Left lung (tissue), 10 donors: ENCODE measurements around the gene TNF. TPM values are rescaled to one million over a fixed set of nuclear protein-coding genes. Genes with fewer than 3 reads are reported as not detected.
"Not testable (repeated sequence)": the region's sequence is repeated elsewhere in the genome, so short reads cannot be mapped to it uniquely, and the experiment has no call there.

Experiments
- ATAC-seq: fragments of 200-7000 bp; cut with Tn5 transposase; one replicate; pipeline ENCODE4 v1.9.1; 2020; ENCODE audit warnings: moderate library complexity
- DNase-seq, 4 donors: peaks; one replicate each; pipeline ENCODE4 v3.0.0-alpha.2; 2013 to 2020
- H3K27ac ChIP-seq, 2 donors: fragments of 200-600 bp; sonication (generic) in 1 of 2; one replicate each; pipeline versions ENCODE4 v1.5.0 to v1.8.0; 2020 to 2021
- H3K27me3 ChIP-seq, 2 donors: fragments of 200-600 bp; sonication (generic) in 1 of 2; one replicate each; pipeline versions ENCODE4 v1.5.0 to v1.8.0; 2020 to 2021
- H3K36me3 ChIP-seq, 2 donors: fragments of 200-600 bp; sonication (generic) in 1 of 2; one replicate each; pipeline versions ENCODE4 v1.5.0 to v1.8.0; 2020 to 2021
- H3K4me1 ChIP-seq, 2 donors: fragments of 200-600 bp; one replicate each; pipeline ENCODE4 v1.8.0; 2021
- H3K4me3 ChIP-seq, 2 donors: fragments of 200-600 bp; sonication (generic) in 1 of 2; one replicate each; pipeline versions ENCODE4 v1.5.0 to v1.8.0; 2020 to 2021; ENCODE audit warnings: mild to moderate bottlenecking in 1 of 2
- H3K9me3 ChIP-seq, 2 donors: fragments of 200-600 bp; sonication (generic) in 1 of 2; one replicate each; pipeline versions ENCODE4 v1.5.0 to v1.8.0; 2020 to 2021
- intact Hi-C, 2 donors: fragments of 100-400 bp; cut with DNase I; formaldehyde crosslinking; loops; one replicate each; pipeline versions ENCODE4 v1.11.2 to v1.14.2; 2022
- polyA plus RNA-seq, 6 donors: library from polyadenylated mRNA; unstranded; fragments of 120-200 nt; gene quantifications; one replicate each; pipeline ENCODE4 v1.2.1, GENCODE V29; 2013; ENCODE audit not compliant: insufficient read length in 6 of 6
- total RNA-seq, 2 donors: library from RNA; stranded (reverse); fragmentation: NEBNext Ultra II Directional; extraction: Animal tissue kit (Norgen Biotek cat#: 25700); gene quantifications; one replicate each; pipeline ENCODE4 v1.2.1, GENCODE V29; 2021
- TF ChIP-seq, protein P1 (sequence below), 2 donors: fragments of 200-600 bp; sonication (generic) in 1 of 2; IDR thresholded peaks; one replicate each; pipeline versions ENCODE4 v1.5.0 to v1.8.0; 2021; ENCODE audit warnings: antibody characterized with exemption in 2 of 2
- donor health status: DM: no; HTN: yes; CAD: no.
- donor health status: DM: no; HTN: no; CAD: no.

TNF gene
- total and polyA plus RNA-seq, 8 donors = 0.19 to 10.4 (median 0.29) TPM; not detected in 1

DNA sequence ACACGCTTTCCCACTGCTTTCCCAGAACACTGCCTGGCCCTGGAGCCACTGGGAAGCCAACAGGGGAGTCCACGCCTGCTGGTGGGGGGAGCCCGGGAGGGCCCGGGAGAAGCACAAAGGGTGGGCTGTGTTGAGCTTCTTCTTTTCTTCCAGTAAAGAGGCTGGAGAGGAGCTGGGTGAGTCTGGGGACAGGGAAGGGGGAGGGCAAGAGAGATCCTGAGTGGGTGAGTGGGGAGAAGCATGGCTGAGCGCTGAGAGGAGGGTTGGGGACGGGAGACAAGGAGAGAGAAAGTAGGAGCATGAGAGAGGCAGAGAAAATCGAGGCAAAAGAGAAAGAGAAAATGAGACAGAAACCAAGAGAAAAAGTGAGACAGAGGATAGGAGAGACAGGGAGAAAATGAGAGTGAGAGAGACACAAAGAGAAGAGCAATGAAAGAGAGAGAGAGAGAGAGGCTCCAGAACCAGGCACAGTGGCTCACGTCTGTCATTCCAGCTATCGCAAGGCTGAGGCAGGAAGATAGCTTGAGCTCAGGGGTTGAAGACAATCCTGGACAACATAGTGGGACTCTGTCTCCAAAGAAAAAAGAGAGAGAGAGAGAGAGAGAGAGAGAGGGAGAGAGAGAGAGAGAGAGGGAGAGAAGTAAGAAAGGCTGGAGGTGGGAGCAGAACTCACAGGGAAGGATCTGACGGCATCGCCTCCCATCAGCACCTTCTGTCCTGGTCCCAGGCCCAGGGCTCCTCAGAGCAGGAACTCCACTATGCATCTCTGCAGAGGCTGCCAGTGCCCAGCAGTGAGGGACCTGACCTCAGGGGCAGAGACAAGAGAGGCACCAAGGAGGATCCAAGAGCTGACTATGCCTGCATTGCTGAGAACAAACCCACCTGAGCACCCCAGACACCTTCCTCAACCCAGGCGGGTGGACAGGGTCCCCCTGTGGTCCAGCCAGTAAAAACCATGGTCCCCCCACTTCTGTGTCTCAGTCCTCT, 12.7 kb downstream of the TNF start:
- ATAC-seq (no peak), DNase-seq (no peak)
- peaks cover 0 to 56% of the 10 kb centered on the region in 2 donors for H3K4me1 ChIP-seq
- TF ChIP-seq, protein P1, sequence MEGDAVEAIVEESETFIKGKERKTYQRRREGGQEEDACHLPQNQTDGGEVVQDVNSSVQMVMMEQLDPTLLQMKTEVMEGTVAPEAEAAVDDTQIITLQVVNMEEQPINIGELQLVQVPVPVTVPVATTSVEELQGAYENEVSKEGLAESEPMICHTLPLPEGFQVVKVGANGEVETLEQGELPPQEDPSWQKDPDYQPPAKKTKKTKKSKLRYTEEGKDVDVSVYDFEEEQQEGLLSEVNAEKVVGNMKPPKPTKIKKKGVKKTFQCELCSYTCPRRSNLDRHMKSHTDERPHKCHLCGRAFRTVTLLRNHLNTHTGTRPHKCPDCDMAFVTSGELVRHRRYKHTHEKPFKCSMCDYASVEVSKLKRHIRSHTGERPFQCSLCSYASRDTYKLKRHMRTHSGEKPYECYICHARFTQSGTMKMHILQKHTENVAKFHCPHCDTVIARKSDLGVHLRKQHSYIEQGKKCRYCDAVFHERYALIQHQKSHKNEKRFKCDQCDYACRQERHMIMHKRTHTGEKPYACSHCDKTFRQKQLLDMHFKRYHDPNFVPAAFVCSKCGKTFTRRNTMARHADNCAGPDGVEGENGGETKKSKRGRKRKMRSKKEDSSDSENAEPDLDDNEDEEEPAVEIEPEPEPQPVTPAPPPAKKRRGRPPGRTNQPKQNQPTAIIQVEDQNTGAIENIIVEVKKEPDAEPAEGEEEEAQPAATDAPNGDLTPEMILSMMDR (IDR thresholded peaks at IDR 0.05) = no peak
- H3K27ac ChIP-seq = peak overlapping the region in 1 of 2 donors; percentile 92
- H3K27me3 ChIP-seq = no peaks in the 10 kb centered on the region
- no peaks in the 10 kb centered on the region for H3K9me3 ChIP-seq
- peak overlapping the region in 1 of 2 donors; percentile 53 for H3K4me3 ChIP-seq
- intact Hi-C loops = no loop called here
- no peaks in the 10 kb centered on the region for H3K36me3 ChIP-seq

DNA sequence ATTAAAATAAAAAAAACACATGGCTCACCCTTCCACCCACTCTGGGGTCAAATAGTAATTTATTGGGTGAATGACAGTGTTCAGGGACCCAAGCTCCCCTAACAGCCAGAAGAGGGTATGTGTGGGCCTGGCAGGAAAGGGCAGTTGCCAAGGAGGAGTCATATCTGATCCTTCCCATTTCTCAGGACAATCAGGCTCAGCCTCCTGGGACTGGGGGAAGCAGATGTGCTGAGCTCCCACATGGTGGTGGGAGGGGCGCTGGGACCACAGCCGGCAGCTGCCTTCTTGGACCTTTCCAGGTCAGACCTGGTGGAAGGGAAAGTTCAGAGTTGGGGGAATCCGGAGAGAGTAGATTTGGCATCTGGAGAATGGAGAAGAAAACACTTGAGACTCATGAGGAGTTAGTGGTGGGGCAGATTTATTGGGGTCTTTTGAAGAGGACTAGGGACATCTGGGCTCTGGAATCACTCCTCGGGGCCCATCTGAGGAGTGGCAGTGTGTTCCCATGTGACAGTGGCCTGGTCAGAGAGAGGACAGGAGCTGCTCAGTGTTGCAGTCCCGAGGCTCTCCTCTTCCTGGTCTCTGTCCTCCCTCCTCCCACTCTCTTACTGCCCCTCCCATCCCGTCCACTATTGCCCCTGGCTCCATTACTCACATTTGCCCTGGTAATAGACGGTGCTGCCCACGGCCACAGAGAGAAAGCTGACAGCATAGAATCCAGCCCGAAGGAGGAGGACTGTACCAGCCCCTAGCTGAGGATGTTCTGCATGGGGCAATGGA, 13.7 kb downstream of the TNF start:
- H3K27ac ChIP-seq = peak overlapping the region in 1 of 2 donors; percentile 13
- DNase-seq = no peak
- H3K4me1 ChIP-seq = peaks cover 0 to 52% of the 10 kb centered on the region in 2 donors
- no peaks in the 10 kb centered on the region for H3K36me3 ChIP-seq
- no peaks in the 10 kb centered on the region for H3K9me3 ChIP-seq
- TF ChIP-seq, protein P1 (IDR thresholded peaks at IDR 0.05) = no peak
- ATAC-seq = no peak
- H3K4me3 ChIP-seq = peak overlapping the region in 1 of 2 donors; percentile 53
- intact Hi-C loops = no loop called here
- H3K27me3 ChIP-seq = no peaks in the 10 kb centered on the region

DNA sequence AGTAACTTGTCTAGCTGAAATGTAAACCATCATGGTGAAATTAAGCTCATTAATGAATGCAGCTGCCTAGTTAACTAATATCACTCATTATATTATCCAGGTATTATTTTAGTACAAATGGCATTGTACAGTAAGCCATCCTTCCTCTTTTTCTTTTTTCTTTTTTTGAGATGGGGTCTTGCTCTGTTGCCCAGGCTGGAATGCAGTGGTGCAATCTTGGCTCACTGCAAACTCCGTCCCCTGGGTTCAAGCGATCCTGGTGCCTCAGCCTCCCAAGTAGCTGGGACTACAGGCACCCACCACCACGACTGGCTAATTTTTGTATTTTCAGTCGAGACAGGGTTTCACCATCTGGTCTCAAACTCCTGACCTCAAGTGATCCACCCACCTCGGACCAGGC, 15.3 kb downstream of the TNF start:
- H3K27ac ChIP-seq, H3K4me3 ChIP-seq, ATAC-seq, H3K27me3 ChIP-seq, DNase-seq, H3K9me3 ChIP-seq, H3K36me3 ChIP-seq: not testable (repeated sequence)
- intact Hi-C loops = loop anchor here (10.0 kb wide), 2 partner anchors 46 to 96 kb away; partner anchors contain the start of genes ATP6V1G2 (in 1 of the 2), DDX39B (in 1 of the 2), MICB (in 1 of the 2) and NFKBIL1 (in 1 of the 2)
- peaks cover 0 to 36% of the 10 kb centered on the region in 2 donors for H3K4me1 ChIP-seq

DNA sequence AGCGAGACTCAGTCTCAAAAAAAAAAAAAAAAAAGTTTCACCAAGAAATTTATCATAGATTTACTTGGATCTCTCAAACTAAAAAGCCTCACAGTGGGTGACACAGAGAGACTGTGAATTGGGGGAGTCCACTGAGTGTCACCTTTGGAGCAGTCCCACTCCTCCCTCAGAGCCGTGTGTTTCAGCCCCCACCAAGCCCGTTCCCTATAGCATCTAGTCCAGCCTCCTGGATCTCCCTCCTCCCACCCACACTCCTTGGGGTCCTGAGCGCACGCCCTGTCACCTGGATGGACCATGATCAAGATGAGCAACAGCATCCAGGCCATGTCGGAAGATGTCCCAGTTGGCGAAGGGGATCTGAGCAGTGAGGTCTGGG, 17.0 kb downstream of the TNF start:
- no peaks in the 10 kb centered on the region for H3K27me3 ChIP-seq
- H3K36me3 ChIP-seq = no peaks in the 10 kb centered on the region
- ATAC-seq = no peak
- no peak overlapping the region for H3K27ac ChIP-seq
- TF ChIP-seq, protein P1 (IDR thresholded peaks at IDR 0.05) = no peak
- no peaks in the 10 kb centered on the region for H3K9me3 ChIP-seq
- intact Hi-C loops = loop anchor here (10.0 kb wide), 2 partner anchors 48 to 98 kb away; partner anchors contain the start of genes ATP6V1G2 (in 1 of the 2), DDX39B (in 1 of the 2), MICB (in 1 of the 2) and NFKBIL1 (in 1 of the 2)
- peaks cover 0 to 32% of the 10 kb centered on the region in 2 donors for H3K4me1 ChIP-seq
- no peak overlapping the region for H3K4me3 ChIP-seq
- DNase-seq = no peak

DNA sequence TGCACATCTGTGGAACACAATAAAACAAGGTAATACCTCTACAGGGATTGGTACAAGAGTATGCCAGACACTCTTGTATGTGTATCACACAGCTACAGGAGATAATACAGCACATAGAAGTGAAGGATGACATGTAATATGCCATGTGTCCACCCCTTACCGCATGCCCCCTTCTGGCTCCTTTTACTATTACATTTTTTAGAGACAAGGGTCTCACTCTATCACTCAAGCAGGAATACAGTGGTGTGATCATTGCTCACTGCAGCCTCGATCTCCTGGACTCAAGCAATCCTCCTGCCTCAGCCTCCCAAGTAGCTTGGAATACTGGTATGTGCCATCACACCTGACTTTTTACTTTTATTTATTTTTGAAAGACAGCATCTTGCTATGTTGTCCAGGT, 21.6 kb downstream of the TNF start:
- Histone ChIP-seq H3K9me3 (no peaks in the 10 kb centered on the region), H3K27ac (no peak overlapping the region), H3K27me3 (no peaks in the 10 kb centered on the region), H3K4me3 (no peak overlapping the region), H3K4me1 (peaks cover 0 to 25% of the 10 kb centered on the region in 2 donors), H3K36me3 (no peaks in the 10 kb centered on the region)
- intact Hi-C loops = loop anchor here (10.0 kb wide), 2 partner anchors 52 to 102 kb away; partner anchors contain the start of genes ATP6V1G2 (in 1 of the 2), DDX39B (in 1 of the 2), MICB (in 1 of the 2) and NFKBIL1 (in 1 of the 2)
- ATAC-seq (peak; percentile 63), DNase-seq (no peak)
- TF ChIP-seq, protein P1 (IDR thresholded peaks at IDR 0.05) = peak; percentile 18 to 37
